NT2/D1 (cell line): ENCODE measurements around the gene AFG3L2.

ENCODE experiments used
- SUZ12 ChIP-seq: IDR thresholded peaks from 2 replicates; pipeline ENCODE4 v1.6.1; 2011; ENCODE audit not compliant: insufficient read length, insufficient read depth; ENCODE audit errors: extremely low read depth
- YY1 ChIP-seq: IDR thresholded peaks from 2 replicates; pipeline ENCODE4 v1.6.1; 2011; ENCODE audit not compliant: insufficient read length, insufficient read depth
- ZNF274 ChIP-seq: IDR thresholded peaks from 2 replicates; pipeline ENCODE4 v1.6.1; 2011; ENCODE audit warnings: mild to moderate bottlenecking, low read depth, low read length

GRCh38 chr18:12399231-12399630, 22.2 kb upstream of the AFG3L2 start:
- TF ChIP-seq ZNF274 (no peak), YY1 (no peak), SUZ12 (no peak)
